CMK (cell line): ENCODE measurements around the gene NQO2.
"Not testable (repeated sequence)": the region's sequence is repeated elsewhere in the genome, so short reads cannot be mapped to it uniquely, and the experiment has no call there.

Source experiments
- DNase-seq: peaks from one replicate; pipeline ENCODE4 v3.0.0-alpha.2; 2010; ENCODE audit warnings: low read depth

NQO2 gene

GRCh38 chr6:2989332-2990247 lies 10.1 kb upstream of the NQO2 start:
- peak; percentile 91 for DNase-seq

GRCh38 chr6:2990248-2990931 lies 9.3 kb upstream of the NQO2 start:
- DNase-seq, result peak; percentile 73

- DNase-seq, result no peak
Measured at GRCh38 chr6:2990932-2991506, 8.7 kb upstream of the NQO2 start.

GRCh38 chr6:2992330-2992979 lies 7.2 kb upstream of the NQO2 start:
- no peak for DNase-seq

- DNase-seq, result no peak
Measured at GRCh38 chr6:2993755-2994317, 5.9 kb upstream of the NQO2 start.

- not testable (repeated sequence) for DNase-seq
Measured at GRCh38 chr6:2998249-2998997, 1.3 kb upstream of the NQO2 start.

GRCh38 chr6:2998998-2999617 lies 586 bp upstream of the NQO2 start:
- peak; percentile 27 for DNase-seq

GRCh38 chr6:3001146-3001772 lies 1.6 kb downstream of the NQO2 start:
- DNase-seq, result no peak

- DNase-seq, result peak; percentile 69
Measured at GRCh38 chr6:3001773-3002293, 2.1 kb downstream of the NQO2 start.

- DNase-seq, result not testable (repeated sequence)
Measured at GRCh38 chr6:3003226-3003625, 3.5 kb downstream of the NQO2 start.

GRCh38 chr6:3005077-3005476 lies 5.4 kb downstream of the NQO2 start:
- DNase-seq, result no peak

GRCh38 chr6:3005874-3006273 lies 6.2 kb downstream of the NQO2 start:
- DNase-seq, result no peak

- DNase-seq, result no peak
Measured at GRCh38 chr6:3006476-3006875, 6.8 kb downstream of the NQO2 start.

- DNase-seq, result no peak
Measured at GRCh38 chr6:3007571-3007970, 7.9 kb downstream of the NQO2 start.

GRCh38 chr6:3008712-3009265 lies 9.1 kb downstream of the NQO2 start:
- DNase-seq, result not testable (repeated sequence)

- DNase-seq, result no peak
Measured at GRCh38 chr6:3009930-3010329, 10.2 kb downstream of the NQO2 start.

- no peak for DNase-seq
Measured at GRCh38 chr6:3011158-3011557, 11.5 kb downstream of the NQO2 start.

- DNase-seq, result no peak
Measured at GRCh38 chr6:3011592-3011991, 11.9 kb downstream of the NQO2 start.

GRCh38 chr6:3013486-3013885 lies 13.8 kb downstream of the NQO2 start:
- DNase-seq, result no peak
